ENCODE measurements around the gene MAP3K21. TPM values are rescaled to one million over a fixed set of nuclear protein-coding genes. Genes with fewer than 3 reads are reported as not detected.
A peak's percentile ranks its signal among the peaks of the same experiment; 100 is the strongest.

Gene MAP3K21
- total and polyA plus RNA-seq, 8 donors = 4.8 to 58.5 (median 16.1) TPM

GRCh38 chr1:233300326-233300725, 27.2 kb upstream of the MAP3K21 start:
- intact Hi-C loops (cut with DNase I; ENCODE audit: low total_unique reads) = no loop called here
- no peak overlapping the region for H3K4me3 ChIP-seq
- peaks cover 0 to 3% (median 0%) of the 10 kb centered on the region in 3 donors for H3K27me3 ChIP-seq
- H3K9me3 ChIP-seq = peaks cover 0 to 8% (median 6%) of the 10 kb centered on the region in 4 donors
- no peak overlapping the region for H3K27ac ChIP-seq
- DNase-seq = no peak
- H3K4me1 ChIP-seq = peaks cover 0 to 11% (median 8%) of the 10 kb centered on the region in 4 donors
- 69 to 89% (median 77%) methylated on average over 2 of the region's 2 CpGs for WGBS, 5 donors
- TF ChIP-seq EP300 (IDR thresholded peaks at IDR 0.05) (no peak), POLR2AphosphoS5 (IDR thresholded peaks at IDR 0.05) (no peak), CTCF (IDR thresholded peaks at IDR 0.05) (no peak), POLR2A (IDR thresholded peaks at IDR 0.05) (no peak)
- no peaks in the 10 kb centered on the region for H3K36me3 ChIP-seq

- Histone ChIP-seq H3K4me1 (no peaks in the 10 kb centered on the region), H3K27me3 (no peaks in the 10 kb centered on the region), H3K36me3 (no peaks in the 10 kb centered on the region), H3K27ac (no peak overlapping the region), H3K9me3 (peaks cover 0 to 8% (median 6%) of the 10 kb centered on the region in 4 donors), H3K4me3 (no peak overlapping the region)
- 0 to 3% (median 0%) methylated on average over 1 of the region's 1 CpG for WGBS, 5 donors
- peak in 1 of 2 donors; percentile 63 for DNase-seq
- intact Hi-C loops (cut with DNase I; ENCODE audit: low total_unique reads) = no loop called here
- TF ChIP-seq CTCF (IDR thresholded peaks at IDR 0.05) (peak in 5 of 7 experiments; percentile 56 to 83 (median 76)), POLR2A (IDR thresholded peaks at IDR 0.05) (no peak)
Measured at GRCh38 chr1:233304489-233305102, 22.9 kb upstream of the MAP3K21 start.

GRCh38 chr1:233313434-233314155, 13.9 kb upstream of the MAP3K21 start:
- H3K4me1 ChIP-seq = peaks cover 0 to 12% (median 0%) of the 10 kb centered on the region in 4 donors
- no peak for TF ChIP-seq POLR2AphosphoS5 (IDR thresholded peaks at IDR 0.05)
- no peak for TF ChIP-seq EP300 (IDR thresholded peaks at IDR 0.05)
- TF ChIP-seq CTCF (IDR thresholded peaks at IDR 0.05) = no peak
- TF ChIP-seq POLR2A (IDR thresholded peaks at IDR 0.05) = no peak
- intact Hi-C loops (cut with DNase I; ENCODE audit: low total_unique reads) = no loop called here

GRCh38 chr1:233315718-233316301, 11.7 kb upstream of the MAP3K21 start:
- no peak overlapping the region for H3K4me3 ChIP-seq
- H3K4me1 ChIP-seq = peaks cover 0 to 12% (median 0%) of the 10 kb centered on the region in 4 donors
- H3K9me3 ChIP-seq = no peaks in the 10 kb centered on the region
- no peaks in the 10 kb centered on the region for H3K36me3 ChIP-seq
- DNase-seq = no peak
- no peak overlapping the region for H3K27ac ChIP-seq
- WGBS, 5 donors = 19 to 58% (median 35%) methylated on average over 1 of the region's 1 CpG
- peaks cover 0 to 6% (median 0%) of the 10 kb centered on the region in 3 donors for H3K27me3 ChIP-seq
- no peak for TF ChIP-seq EP300 (IDR thresholded peaks at IDR 0.05)
- TF ChIP-seq POLR2A (IDR thresholded peaks at IDR 0.05) = no peak
- no peak for TF ChIP-seq POLR2AphosphoS5 (IDR thresholded peaks at IDR 0.05)
- no peak for TF ChIP-seq CTCF (IDR thresholded peaks at IDR 0.05)
- intact Hi-C loops (cut with DNase I; ENCODE audit: low total_unique reads) = no loop called here

More at GRCh38 chr1:233313434-233314155, 13.9 kb upstream of the MAP3K21 start:
- Histone ChIP-seq H3K27me3 (no peaks in the 10 kb centered on the region), H3K27ac (no peak overlapping the region), H3K9me3 (no peaks in the 10 kb centered on the region), H3K4me3 (no peak overlapping the region), H3K36me3 (no peaks in the 10 kb centered on the region)
- no peak for DNase-seq
- 59 to 73% (median 67%) methylated on average over 4 of the region's 4 CpGs for WGBS, 5 donors

Measured in stomach (tissue), 9 donors.